Breast epithelium (tissue), 4 donors: ENCODE results near the gene MAMSTR. TPM values are rescaled to one million over a fixed set of nuclear protein-coding genes. Genes with fewer than 3 reads are reported as not detected.

Experiments
- DNase-seq, 2 donors: peaks; one replicate each; pipeline ENCODE4 v3.0.0-alpha.2; 2019; ENCODE audit warnings: low spot score in 2 of 2
- H3K27ac ChIP-seq, 2 donors: fragments of 200-600 bp; sonication (generic) in 1 of 2; one replicate each; pipeline ENCODE4 v1.5.1; 2016 to 2019; ENCODE audit warnings: mild to moderate bottlenecking in 1 of 2
- H3K27me3 ChIP-seq, 2 donors: fragments of 200-600 bp; sonication (generic) in 1 of 2; one replicate each; pipeline versions ENCODE4 v1.5.1 to v1.6.0; 2017 to 2019; ENCODE audit warnings: control low read depth in 1 of 2, mild to moderate bottlenecking in 1 of 2
- H3K36me3 ChIP-seq: fragments of 200-600 bp; one replicate; pipeline ENCODE4 v1.5.1; 2019
- H3K4me1 ChIP-seq, 2 donors: fragments of 200-600 bp; sonication (generic); one replicate each; pipeline ENCODE4 v1.5.1; 2016 to 2019; ENCODE audit warnings: control low read depth in 1 of 2
- H3K4me3 ChIP-seq, 3 donors: fragments of 200-600 bp; sonication (generic); 1 replicate in 2 of 3; 2 replicates in 1 of 3; pipeline ENCODE4 v1.5.1; 2016 to 2019; ENCODE audit warnings: mild to moderate bottlenecking in 3 of 3, moderate library complexity in 2 of 3
- H3K9me3 ChIP-seq, 2 donors: fragments of 200-600 bp; sonication (generic) in 1 of 2; one replicate each; pipeline ENCODE4 v1.5.1; 2016 to 2019; ENCODE audit warnings: control low read depth in 1 of 2
- POLR2A ChIP-seq: fragments of 450-650 bp; IDR thresholded peaks from one replicate; pipeline ENCODE4 v1.6.1; 2016; ENCODE audit warnings: antibody characterized with exemption, mild to moderate bottlenecking, moderate library complexity
- POLR2AphosphoS5 ChIP-seq, 3 donors: sonication (generic); formaldehyde crosslinking; IDR thresholded peaks; one replicate each; pipeline ENCODE4 v1.6.1; 2017; ENCODE audit warnings: antibody characterized with exemption in 3 of 3
- intact Hi-C: fragments of 100-400 bp; cut with DNase I; formaldehyde crosslinking; loops from one replicate; pipeline ENCODE4 v1.15.1; 2023; ENCODE audit warnings: low total_unique reads
- total RNA-seq, 3 donors: library from RNA; depleted of rRNA; stranded (reverse); fragments of >200 nt; gene quantifications; one replicate each; pipeline ENCODE4 v1.1.0, GENCODE V29; 2016
- TF ChIP-seq, protein P1 (sequence below), 3 donors: fragments of 450-650 bp; IDR thresholded peaks; one replicate each; pipeline ENCODE4 v1.5.1; 2016 to 2017; ENCODE audit warnings: antibody characterized with exemption in 3 of 3, mild to moderate bottlenecking in 3 of 3, moderate library complexity in 3 of 3

Gene MAMSTR
- total RNA-seq, 3 donors from 2014 or later, result 0.32 to 1.9 (median 1.3) TPM

- no peaks in the 10 kb centered on the region for H3K4me1 ChIP-seq
- no peaks in the 10 kb centered on the region for H3K9me3 ChIP-seq
- intact Hi-C loops, result no loop called here
- H3K36me3 ChIP-seq, result no peaks in the 10 kb centered on the region
- H3K27me3 ChIP-seq, result no peaks in the 10 kb centered on the region
- H3K27ac ChIP-seq, result no peak overlapping the region
- H3K4me3 ChIP-seq, result no peak overlapping the region
- DNase-seq, result no peak
- TF ChIP-seq POLR2AphosphoS5 (IDR thresholded peaks at IDR 0.05), result no peak
Observed at GRCh38 chr19:48665786-48666185, 53.7 kb downstream of the MAMSTR start.

DNA sequence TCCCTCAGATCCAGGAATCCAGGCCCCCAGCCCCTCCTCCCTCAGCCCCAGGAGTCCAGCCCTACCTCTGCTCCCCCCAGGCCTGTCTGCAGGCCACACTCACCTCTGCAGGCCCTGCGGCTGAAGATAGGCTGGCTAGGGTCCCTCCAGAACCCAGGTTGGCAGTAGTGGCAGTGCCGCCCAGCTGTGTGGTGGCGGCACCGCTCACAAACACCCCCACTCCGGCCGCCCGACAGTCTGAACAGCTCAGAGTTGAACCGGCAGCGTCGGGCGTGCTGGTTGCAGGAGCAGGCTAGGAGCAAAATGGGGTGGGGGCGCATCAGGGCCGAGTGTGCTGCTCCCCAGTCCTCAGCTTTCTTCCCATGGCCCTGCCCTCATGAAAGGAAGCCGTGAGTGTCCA, 55.0 kb downstream of the MAMSTR start:
- intact Hi-C loops, result no loop called here
- Histone ChIP-seq H3K9me3 (no peaks in the 10 kb centered on the region), H3K36me3 (no peaks in the 10 kb centered on the region), H3K27me3 (no peaks in the 10 kb centered on the region), H3K4me1 (no peaks in the 10 kb centered on the region), H3K27ac (no peak overlapping the region), H3K4me3 (no peak overlapping the region)
- TF ChIP-seq, protein P1, sequence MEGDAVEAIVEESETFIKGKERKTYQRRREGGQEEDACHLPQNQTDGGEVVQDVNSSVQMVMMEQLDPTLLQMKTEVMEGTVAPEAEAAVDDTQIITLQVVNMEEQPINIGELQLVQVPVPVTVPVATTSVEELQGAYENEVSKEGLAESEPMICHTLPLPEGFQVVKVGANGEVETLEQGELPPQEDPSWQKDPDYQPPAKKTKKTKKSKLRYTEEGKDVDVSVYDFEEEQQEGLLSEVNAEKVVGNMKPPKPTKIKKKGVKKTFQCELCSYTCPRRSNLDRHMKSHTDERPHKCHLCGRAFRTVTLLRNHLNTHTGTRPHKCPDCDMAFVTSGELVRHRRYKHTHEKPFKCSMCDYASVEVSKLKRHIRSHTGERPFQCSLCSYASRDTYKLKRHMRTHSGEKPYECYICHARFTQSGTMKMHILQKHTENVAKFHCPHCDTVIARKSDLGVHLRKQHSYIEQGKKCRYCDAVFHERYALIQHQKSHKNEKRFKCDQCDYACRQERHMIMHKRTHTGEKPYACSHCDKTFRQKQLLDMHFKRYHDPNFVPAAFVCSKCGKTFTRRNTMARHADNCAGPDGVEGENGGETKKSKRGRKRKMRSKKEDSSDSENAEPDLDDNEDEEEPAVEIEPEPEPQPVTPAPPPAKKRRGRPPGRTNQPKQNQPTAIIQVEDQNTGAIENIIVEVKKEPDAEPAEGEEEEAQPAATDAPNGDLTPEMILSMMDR (IDR thresholded peaks at IDR 0.05), result no peak
- TF ChIP-seq POLR2A (no peak), POLR2AphosphoS5 (IDR thresholded peaks at IDR 0.05) (no peak)
- no peak for DNase-seq

DNA sequence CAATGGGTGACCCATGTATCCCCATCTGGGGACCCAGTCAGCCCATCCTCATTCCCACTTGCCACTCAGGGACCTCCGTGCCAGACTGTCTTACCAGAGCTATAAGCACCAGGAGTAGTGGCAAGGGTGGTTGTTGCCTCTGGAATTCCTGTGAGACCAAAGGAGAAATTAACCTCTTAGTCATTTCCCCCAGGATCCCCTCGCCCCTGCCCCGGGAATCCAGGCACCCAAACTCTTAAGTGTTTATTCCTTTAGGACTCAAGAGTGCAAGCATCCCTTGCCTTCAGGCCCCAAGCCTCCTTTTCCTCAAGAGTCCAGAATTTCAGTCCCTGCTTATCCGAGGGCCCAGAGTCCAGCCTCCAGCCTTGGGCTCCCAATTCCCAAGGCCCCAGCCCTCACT, 55.9 kb downstream of the MAMSTR start:
- no peak for DNase-seq
- no peaks in the 10 kb centered on the region for H3K36me3 ChIP-seq
- intact Hi-C loops, result no loop called here
- no peaks in the 10 kb centered on the region for H3K4me1 ChIP-seq
- no peaks in the 10 kb centered on the region for H3K9me3 ChIP-seq
- H3K27me3 ChIP-seq, result no peaks in the 10 kb centered on the region
- TF ChIP-seq, protein P1 (IDR thresholded peaks at IDR 0.05), result no peak
- TF ChIP-seq POLR2AphosphoS5 (IDR thresholded peaks at IDR 0.05) (no peak), POLR2A (no peak)
- no peak overlapping the region for H3K4me3 ChIP-seq
- no peak overlapping the region for H3K27ac ChIP-seq

Other genes with a start within 250 kb of the MAMSTR start
- gene LMTK3, start 207.9 kb downstream of the MAMSTR start, total RNA-seq, result 1 to 10 TPM in 2 of 3 donors, not detected in 1; 1.3 to 2.9 TPM
- 1 to 10 TPM in 2 of 3 donors, not detected in 1; 5.6 to 7.5 TPM for gene SULT2B1, start 167.6 kb downstream of the MAMSTR start, total RNA-seq
- not detected for gene SPACA4, start 113.0 kb downstream of the MAMSTR start, total RNA-seq
- 1 to 10 TPM in 2 of 3 donors, not detected in 1; 3.3 to 5.6 TPM for gene FAM83E, start 104.6 kb downstream of the MAMSTR start, total RNA-seq
- 1,000 to 10,000 TPM; 1,880 to 2,937 (median 2,507) TPM for gene RPL18, start 100.5 kb downstream of the MAMSTR start, total RNA-seq
- 10 to 100 TPM in 2 of 3 donors, 1 to 10 TPM in 1; 7.4 to 10.8 (median 10.5) TPM for gene SPHK2, start 100.2 kb downstream of the MAMSTR start, total RNA-seq
- gene DBP, start 82.3 kb downstream of the MAMSTR start, total RNA-seq, result 10 to 100 TPM in 1 of 3 donors, 1 to 10 TPM in 2; 3.9 to 10.8 (median 5.0) TPM
- gene CA11, start 73.5 kb downstream of the MAMSTR start, total RNA-seq, result 10 to 100 TPM in 1 of 3 donors, 1 to 10 TPM in 2; 2.2 to 14.2 (median 9.8) TPM
- gene NTN5, start 46.7 kb downstream of the MAMSTR start, total RNA-seq, result 1 to 10 TPM in 2 of 3 donors, under 1 TPM in 1; 0.64 to 2.9 (median 2.6) TPM
- gene FUT2, start 23.8 kb downstream of the MAMSTR start, total RNA-seq, result 1 to 10 TPM in 2 of 3 donors, not detected in 1; 2.6 to 5.9 TPM
- gene RASIP1, start 20.9 kb upstream of the MAMSTR start, total RNA-seq, result 10 to 100 TPM in 2 of 3 donors, 1 to 10 TPM in 1; 7.7 to 28.2 (median 10.7) TPM
- under 1 TPM in 1 of 3 donors, not detected in 2; 0.29 TPM for gene IZUMO1, start 27.2 kb upstream of the MAMSTR start, total RNA-seq
- 1 to 10 TPM in 2 of 3 donors, under 1 TPM in 1; 0.48 to 6.2 (median 3.1) TPM for gene FUT1, start 32.9 kb upstream of the MAMSTR start, total RNA-seq
- not detected for gene FGF21, start 35.8 kb upstream of the MAMSTR start, total RNA-seq
- gene BCAT2, start 91.3 kb upstream of the MAMSTR start, total RNA-seq, result 10 to 100 TPM; 26.9 to 49.0 (median 28.8) TPM
- 10 to 100 TPM; 13.1 to 18.6 (median 14.6) TPM for gene HSD17B14, start 116.8 kb upstream of the MAMSTR start, total RNA-seq
- gene PLEKHA4, start 148.9 kb upstream of the MAMSTR start, total RNA-seq, result 10 to 100 TPM in 2 of 3 donors, 1 to 10 TPM in 1; 6.4 to 25.6 (median 22.4) TPM
- 10 to 100 TPM; 59.6 to 74.2 (median 65.4) TPM for gene PPP1R15A, start 152.7 kb upstream of the MAMSTR start, total RNA-seq
- under 1 TPM in 2 of 3 donors, not detected in 1; 0.48 to 0.73 TPM for gene TULP2, start 179.0 kb upstream of the MAMSTR start, total RNA-seq
- gene NUCB1, start 180.6 kb upstream of the MAMSTR start, total RNA-seq, result 100 to 1,000 TPM; 131 to 333 (median 223) TPM
- gene DHDH, start 214.0 kb upstream of the MAMSTR start, total RNA-seq, result 1 to 10 TPM in 1 of 3 donors, under 1 TPM in 1, not detected in 1; 0.96 to 1.3 TPM
- gene BAX, start 235.2 kb upstream of the MAMSTR start, total RNA-seq, result 10 to 100 TPM; 34.2 to 56.0 (median 36.0) TPM
- over 10,000 TPM in 1 of 3 donors, 1,000 to 10,000 TPM in 2; 3,861 to 12,429 (median 4,028) TPM for gene FTL, start 245.6 kb upstream of the MAMSTR start, total RNA-seq